Renal pelvis (tissue), 4 donors: Measurements from ENCODE around the gene RHOT2. TPM values are rescaled to one million over a fixed set of nuclear protein-coding genes. Genes with fewer than 3 reads are reported as not detected.
"Not testable (repeated sequence)": the region's sequence is repeated elsewhere in the genome, so short reads cannot be mapped to it uniquely, and the experiment has no call there.

ENCODE experiments used
- DNase-seq: peaks from one replicate; pipeline ENCODE4 v3.0.0-alpha.2; 2013
- polyA plus RNA-seq, 3 donors: library from polyadenylated mRNA; unstranded; fragments of 120-200 nt; gene quantifications; one replicate each; pipeline ENCODE4 v1.2.1, GENCODE V29; 2013; ENCODE audit not compliant: insufficient read length in 3 of 3

RHOT2 gene
- polyA plus RNA-seq, 3 donors: 85.9 to 117 (median 97.9) TPM

- no peak for DNase-seq
These were observed 43.8 kb downstream of the RHOT2 start for GRCh38 chr16:711548-712320.

- not testable (repeated sequence) for DNase-seq
These were observed 44.9 kb downstream of the RHOT2 start for GRCh38 chr16:712740-713250.

- no peak for DNase-seq
These were observed 46.1 kb downstream of the RHOT2 start for GRCh38 chr16:714079-714478.

- DNase-seq: peak; percentile 86
These were observed 46.9 kb downstream of the RHOT2 start, which contains the start of gene METRN for GRCh38 chr16:714558-715476. METRN (plus strand) TSS chr16:715118; CDS start chr16:715290, 172 bp downstream.

- no peak for DNase-seq
These were observed 47.7 kb downstream of the RHOT2 start for GRCh38 chr16:715477-716199.

GRCh38 chr16:716200-716568, 48.3 kb downstream of the RHOT2 start:
- DNase-seq: no peak

GRCh38 chr16:716768-717325, 48.9 kb downstream of the RHOT2 start:
- DNase-seq: no peak

- DNase-seq: no peak
These were observed 49.7 kb downstream of the RHOT2 start for GRCh38 chr16:717450-718245.

- DNase-seq: no peak
These were observed 50.5 kb downstream of the RHOT2 start for GRCh38 chr16:718389-718788.

- no peak for DNase-seq
These were observed 51.0 kb downstream of the RHOT2 start for GRCh38 chr16:718922-719321.

GRCh38 chr16:719815-720446, 52.0 kb downstream of the RHOT2 start:
- DNase-seq: no peak

- DNase-seq: peak; percentile 71
These were observed 52.6 kb downstream of the RHOT2 start for GRCh38 chr16:720447-720989.

GRCh38 chr16:720990-721764, 53.2 kb downstream of the RHOT2 start, which contains the start of gene ANTKMT:
ANTKMT (plus strand) TSS chr16:721146; CDS start chr16:721275, 129 bp downstream.
- DNase-seq: peak; percentile 79

- DNase-seq: no peak
These were observed 54.0 kb downstream of the RHOT2 start for GRCh38 chr16:721765-722540.

- DNase-seq: no peak
These were observed 55.1 kb downstream of the RHOT2 start for GRCh38 chr16:722835-723633.

GRCh38 chr16:723695-724094, 55.8 kb downstream of the RHOT2 start:
- no peak for DNase-seq
